NCI-H2227 (cell line): ENCODE measurements around the gene C1orf141.
"Not testable (repeated sequence)": the region's sequence is repeated elsewhere in the genome, so short reads cannot be mapped to it uniquely, and the experiment has no call there.

Source experiments
- DNase-seq: peaks from one replicate; lab custom pipeline; 2025; ENCODE audit not compliant: unreplicated experiment; lab: John Stamatoyannopoulos, UW

Gene C1orf141

GRCh38 chr1:67089685-67090208, 45.0 kb downstream of the C1orf141 start:
- no peak for DNase-seq

GRCh38 chr1:67088440-67088839, 46.3 kb downstream of the C1orf141 start:
- no peak for DNase-seq

- no peak for DNase-seq
Measured at GRCh38 chr1:67085326-67085725, 49.4 kb downstream of the C1orf141 start.

- DNase-seq = no peak
Measured at GRCh38 chr1:67084765-67085318, 49.9 kb downstream of the C1orf141 start.

- no peak for DNase-seq
Measured at GRCh38 chr1:67078291-67078690, 56.5 kb downstream of the C1orf141 start.

GRCh38 chr1:67077593-67077992, 57.2 kb downstream of the C1orf141 start:
- DNase-seq = no peak

GRCh38 chr1:67072749-67073148, 62.0 kb downstream of the C1orf141 start:
- DNase-seq = no peak

GRCh38 chr1:67067655-67068054, 67.1 kb downstream of the C1orf141 start:
- DNase-seq = not testable (repeated sequence)

GRCh38 chr1:67062412-67062811, 72.4 kb downstream of the C1orf141 start:
- DNase-seq = no peak

- no peak for DNase-seq
Measured at GRCh38 chr1:67061266-67061665, 73.5 kb downstream of the C1orf141 start.

- no peak for DNase-seq
Measured at GRCh38 chr1:67060811-67061218, 74.0 kb downstream of the C1orf141 start.

- no peak for DNase-seq
Measured at GRCh38 chr1:67059346-67059745, 75.4 kb downstream of the C1orf141 start.

GRCh38 chr1:67058761-67059160, 76.0 kb downstream of the C1orf141 start:
- DNase-seq = no peak

GRCh38 chr1:67058242-67058641, 76.5 kb downstream of the C1orf141 start:
- no peak for DNase-seq

- peak; percentile 90 for DNase-seq
Measured at GRCh38 chr1:67053785-67054772, 80.7 kb downstream of the C1orf141 start, which contains the start of gene SLC35D1. SLC35D1 (minus strand) TSS chr1:67054148; CDS start chr1:67054013, 135 bp downstream.

GRCh38 chr1:67053535-67053784, 81.3 kb downstream of the C1orf141 start:
- peak; percentile 72 for DNase-seq

- DNase-seq = peak; percentile 52
Measured at GRCh38 chr1:67052741-67053534, 81.8 kb downstream of the C1orf141 start.

GRCh38 chr1:67051196-67051595, 83.6 kb downstream of the C1orf141 start:
- DNase-seq = no peak

GRCh38 chr1:67044631-67045270, 90.0 kb downstream of the C1orf141 start:
- DNase-seq = no peak

- DNase-seq = no peak
Measured at GRCh38 chr1:67043366-67043765, 91.4 kb downstream of the C1orf141 start.
